Bronchial epithelial cell (primary cell): Measurements from ENCODE around the gene SEBOX. TPM values are rescaled to one million over a fixed set of nuclear protein-coding genes. Genes with fewer than 3 reads are reported as not detected.

Experiments used
- DNase-seq: peaks from one replicate; pipeline ENCODE4 v3.0.0-alpha.2; 2010; ENCODE audit warnings: low read depth
- FAIRE-seq: peaks from 2 replicates; lab custom pipeline; 2011; peaks lifted over from hg19 to GRCh38; lab: Jason Lieb, UNC
- H3K27me3 ChIP-seq: 2 replicates; pipeline ENCODE4 v1.5.1; 2011; ENCODE audit warnings: low read length; ENCODE audit not compliant: control insufficient read depth, insufficient read depth
- H3K36me3 ChIP-seq: 2 replicates; pipeline ENCODE4 v1.5.1; 2011; ENCODE audit warnings: low read length; ENCODE audit not compliant: control insufficient read depth, insufficient read depth
- H3K4me3 ChIP-seq: 2 replicates; pipeline ENCODE4 v1.5.1; 2011; ENCODE audit warnings: mild to moderate bottlenecking, low read depth, low read length, control low read depth
- total RNA-seq: library from RNA; depleted of rRNA; stranded (reverse); fragments of >200 nt; gene quantifications from 2 replicates; pipeline ENCODE4 v1.2.1, GENCODE V29; 2014
- TF ChIP-seq, protein P1 (sequence below): IDR thresholded peaks from 2 replicates; pipeline ENCODE4 v1.5.1; 2011; ENCODE audit warnings: mild to moderate bottlenecking, moderate library complexity, low read length, control low read depth, inconsistent platforms; ENCODE audit not compliant: insufficient read depth, severe bottlenecking

The SEBOX gene
- total RNA-seq, 1 donor from 2014 or later = not detected

DNA sequence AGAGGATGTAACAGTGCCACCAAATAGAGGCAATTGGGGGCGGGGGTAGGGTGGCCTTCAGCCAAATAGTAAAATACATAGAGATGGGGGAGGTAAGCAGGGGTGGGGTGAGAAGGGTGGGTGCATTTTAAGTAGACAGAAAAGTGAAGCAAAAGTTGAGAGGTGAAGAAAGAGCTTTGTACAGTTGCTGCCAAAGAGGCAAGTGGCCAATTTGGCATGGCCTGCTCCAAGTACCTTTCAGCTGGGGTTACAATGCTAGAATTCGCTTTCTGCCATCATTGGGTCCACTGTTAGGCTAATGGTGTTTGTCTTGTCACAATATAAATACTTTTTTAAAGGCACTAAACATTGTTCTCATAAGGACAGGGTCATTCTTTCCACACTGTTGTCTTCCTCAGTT lies 51.2 kb downstream of the SEBOX start:
- FAIRE-seq = no peak
- TF ChIP-seq, protein P1, sequence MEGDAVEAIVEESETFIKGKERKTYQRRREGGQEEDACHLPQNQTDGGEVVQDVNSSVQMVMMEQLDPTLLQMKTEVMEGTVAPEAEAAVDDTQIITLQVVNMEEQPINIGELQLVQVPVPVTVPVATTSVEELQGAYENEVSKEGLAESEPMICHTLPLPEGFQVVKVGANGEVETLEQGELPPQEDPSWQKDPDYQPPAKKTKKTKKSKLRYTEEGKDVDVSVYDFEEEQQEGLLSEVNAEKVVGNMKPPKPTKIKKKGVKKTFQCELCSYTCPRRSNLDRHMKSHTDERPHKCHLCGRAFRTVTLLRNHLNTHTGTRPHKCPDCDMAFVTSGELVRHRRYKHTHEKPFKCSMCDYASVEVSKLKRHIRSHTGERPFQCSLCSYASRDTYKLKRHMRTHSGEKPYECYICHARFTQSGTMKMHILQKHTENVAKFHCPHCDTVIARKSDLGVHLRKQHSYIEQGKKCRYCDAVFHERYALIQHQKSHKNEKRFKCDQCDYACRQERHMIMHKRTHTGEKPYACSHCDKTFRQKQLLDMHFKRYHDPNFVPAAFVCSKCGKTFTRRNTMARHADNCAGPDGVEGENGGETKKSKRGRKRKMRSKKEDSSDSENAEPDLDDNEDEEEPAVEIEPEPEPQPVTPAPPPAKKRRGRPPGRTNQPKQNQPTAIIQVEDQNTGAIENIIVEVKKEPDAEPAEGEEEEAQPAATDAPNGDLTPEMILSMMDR = no peak

More for the DNA sequence above, 51.2 kb downstream of the SEBOX start:
- Histone ChIP-seq H3K27me3 (no peaks in the 10 kb centered on the region), H3K36me3 (no peaks in the 10 kb centered on the region), H3K4me3 (no peak overlapping the region)
- no peak for DNase-seq

Other genes starting within 250 kb of the SEBOX start
- gene TMEM97, start 46.0 kb downstream of the SEBOX start, total RNA-seq = 1.5 and 8.2 TPM in 2 replicates
- gene IFT20, start 29.7 kb downstream of the SEBOX start, total RNA-seq = 37.8 and 43.7 TPM in 2 replicates
- gene TNFAIP1, start 29.4 kb downstream of the SEBOX start, total RNA-seq = 29.0 and 40.7 TPM in 2 replicates
- gene POLDIP2, start 7.7 kb downstream of the SEBOX start, total RNA-seq = 59.8 and 67.5 TPM in 2 replicates
- gene VTN, start 5.1 kb upstream of the SEBOX start, total RNA-seq = under 0.01 TPM in 2 replicates
- gene SARM1, start 6.5 kb upstream of the SEBOX start, total RNA-seq = 0.26 and 0.53 TPM in 2 replicates
- gene SLC46A1, start 41.0 kb upstream of the SEBOX start, total RNA-seq = 1.9 and 5.0 TPM in 2 replicates
- not detected in 2 replicates for gene SLC13A2, start 108.4 kb upstream of the SEBOX start, total RNA-seq
- gene FOXN1, start 141.1 kb upstream of the SEBOX start, total RNA-seq = 0.38 TPM in 1 of 2 replicates, not detected in the other
- 21.9 and 22.8 TPM in 2 replicates for gene UNC119, start 187.4 kb upstream of the SEBOX start, total RNA-seq
- gene PIGS, start 206.3 kb upstream of the SEBOX start, total RNA-seq = 25.5 and 36.0 TPM in 2 replicates
- 39.3 and 53.4 TPM in 2 replicates for gene ALDOC, start 211.7 kb upstream of the SEBOX start, total RNA-seq
- 1.3 and 2.0 TPM in 2 replicates for gene SPAG5, start 233.8 kb upstream of the SEBOX start, total RNA-seq
- gene RSKR, start 249.0 kb upstream of the SEBOX start, total RNA-seq = 6.6 and 11.8 TPM in 2 replicates